PC-3 (cell line): ENCODE measurements around the gene TTC33. TPM values are rescaled to one million over a fixed set of nuclear protein-coding genes. Genes with fewer than 3 reads are reported as not detected.
A peak's percentile ranks its signal among the peaks of the same experiment; 100 is the strongest.

Source experiments
- ATAC-seq: fragments of 200-7000 bp; cut with Tn5 transposase; 2 replicates; pipeline ENCODE4 v1.9.1; 2020; ENCODE audit warnings: mild to moderate bottlenecking, moderate library complexity
- BruUV-seq: library from RNA; stranded (reverse); fragments of 400-500 nt; replicated peaks from 2 replicates; lab custom pipeline; 2021; lab: Mats Ljungman, UMichigan
- CTCF ChIA-PET: fragments of 300-600 bp; sonication (Branson Sonifier 250); formaldehyde crosslinking; loops from one replicate; lab custom pipeline; 2022; ENCODE audit warnings: antibody characterized with exemption; lab: Charles Lee
- POLR2A ChIA-PET: fragments of 300-600 bp; sonication (Branson Sonifier 250); formaldehyde crosslinking; loops from one replicate; lab custom pipeline; 2022; ENCODE audit warnings: antibody characterized with exemption; ENCODE audit not compliant: unreplicated experiment; lab: Charles Lee
- DNase-seq: peaks from one replicate; pipeline ENCODE4 v3.0.0-alpha.2; 2015
- H2AFZ ChIP-seq: fragments of 300-600 bp; sonication (generic); 2 replicates; pipeline ENCODE4 v1.6.0; 2016; ENCODE audit warnings: antibody characterized with exemption, low read length
- H3F3A ChIP-seq: fragments of 300-600 bp; sonication (generic); one replicate; pipeline ENCODE4 v1.6.0; 2017; ENCODE audit warnings: antibody characterized with exemption, low read length, control low read depth, mild to moderate bottlenecking; ENCODE audit not compliant: unreplicated experiment
- H3K27ac ChIP-seq: fragments of 300-600 bp; sonication (generic); 2 replicates; pipeline ENCODE4 v1.5.1; 2016; ENCODE audit warnings: mild to moderate bottlenecking, low read length
- H3K27me3 ChIP-seq: fragments of 300-600 bp; sonication (generic); 2 replicates; pipeline ENCODE4 v1.6.1; 2016; ENCODE audit warnings: low read length, mixed read lengths
- H3K36me3 ChIP-seq: fragments of 300-600 bp; sonication (generic); 2 replicates; pipeline ENCODE4 v1.6.1; 2016; ENCODE audit warnings: low read depth, mixed run types, low read length, mixed read lengths
- H3K4me1 ChIP-seq: fragments of 300-600 bp; sonication (generic); 2 replicates; pipeline ENCODE4 v1.5.1; 2016; ENCODE audit warnings: low read length; ENCODE audit not compliant: insufficient read depth
- H3K4me2 ChIP-seq: fragments of 300-600 bp; sonication (generic); 2 replicates; pipeline ENCODE4 v1.6.0; 2016; ENCODE audit warnings: low read length
- H3K4me3 ChIP-seq: fragments of 300-600 bp; sonication (generic); 2 replicates; pipeline ENCODE4 v1.5.1; 2016; ENCODE audit warnings: mild to moderate bottlenecking, low read length, mixed read lengths
- H3K79me2 ChIP-seq: fragments of 300-600 bp; sonication (generic); 2 replicates; pipeline ENCODE4 v1.6.1; 2017; ENCODE audit warnings: low read length, mixed read lengths
- H3K9ac ChIP-seq: fragments of 300-600 bp; sonication (generic); 2 replicates; pipeline ENCODE4 v1.6.0; 2016; ENCODE audit warnings: mild to moderate bottlenecking, low read length
- H3K9me2 ChIP-seq: fragments of 300-600 bp; sonication (generic); replicated peaks from 2 replicates; pipeline ENCODE4 v1.6.1; 2016; ENCODE audit warnings: mixed run types, low read length, mixed read lengths
- H3K9me3 ChIP-seq: fragments of 300-600 bp; sonication (generic); 2 replicates; pipeline ENCODE4 v1.6.1; 2016; ENCODE audit warnings: low read length, mixed read lengths
- H4K20me1 ChIP-seq: fragments of 300-600 bp; sonication (generic); 2 replicates; pipeline ENCODE4 v1.6.1; 2016; ENCODE audit warnings: low read length, mixed read lengths
- EZH2 ChIP-seq: fragments of 300-600 bp; sonication (generic); IDR thresholded peaks from one replicate; pipeline ENCODE4 v1.6.1; 2017; ENCODE audit warnings: antibody characterized with exemption, mild to moderate bottlenecking, low read length; ENCODE audit not compliant: unreplicated experiment
- EZH2phosphoT487 ChIP-seq: fragments of 300-600 bp; sonication (generic); IDR thresholded peaks from 2 replicates; pipeline ENCODE4 v1.6.1; 2018; ENCODE audit warnings: mild to moderate bottlenecking, antibody characterized with exemption, low read length, borderline replicate concordance
- intact Hi-C: fragments of 100-400 bp; cut with micrococcal nuclease; formaldehyde crosslinking; loops from 2 replicates; pipeline ENCODE4 v1.9.0; 2023
- total RNA-seq: library from RNA; depleted of rRNA; stranded (reverse); fragments of >200 nt; gene quantifications from 2 replicates; pipeline ENCODE4 v1.2.3, GENCODE V29; 2014
- TF ChIP-seq, protein P1 (sequence below): fragments of 300-600 bp; sonication (generic); conservative IDR thresholded peaks from 2 replicates; pipeline ENCODE4 v1.5.1; 2017; ENCODE audit warnings: antibody characterized with exemption, low read depth, mild to moderate bottlenecking, low read length

Gene TTC33
- total RNA-seq, 1 experiment from 2014 or later, result 9.0 TPM

DNA sequence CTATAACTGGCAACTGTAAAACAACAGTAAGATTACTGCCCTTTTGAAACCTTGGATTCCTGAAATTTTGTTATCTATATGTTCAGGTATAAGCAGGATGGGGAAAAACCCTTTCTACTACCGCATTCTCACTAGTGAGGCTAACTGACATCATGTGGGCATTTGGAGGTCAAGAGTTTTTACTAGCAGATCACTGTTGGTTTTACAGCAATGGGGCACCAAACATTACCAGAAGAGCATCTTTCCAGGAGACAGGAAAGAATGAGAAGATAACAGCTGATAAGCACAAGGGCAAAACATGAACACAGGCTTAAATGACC lies 20.9 kb upstream of the TTC33 start:
- H3K36me3 ChIP-seq, result peaks cover 31% of the 10 kb centered on the region
- TF ChIP-seq, protein P1, sequence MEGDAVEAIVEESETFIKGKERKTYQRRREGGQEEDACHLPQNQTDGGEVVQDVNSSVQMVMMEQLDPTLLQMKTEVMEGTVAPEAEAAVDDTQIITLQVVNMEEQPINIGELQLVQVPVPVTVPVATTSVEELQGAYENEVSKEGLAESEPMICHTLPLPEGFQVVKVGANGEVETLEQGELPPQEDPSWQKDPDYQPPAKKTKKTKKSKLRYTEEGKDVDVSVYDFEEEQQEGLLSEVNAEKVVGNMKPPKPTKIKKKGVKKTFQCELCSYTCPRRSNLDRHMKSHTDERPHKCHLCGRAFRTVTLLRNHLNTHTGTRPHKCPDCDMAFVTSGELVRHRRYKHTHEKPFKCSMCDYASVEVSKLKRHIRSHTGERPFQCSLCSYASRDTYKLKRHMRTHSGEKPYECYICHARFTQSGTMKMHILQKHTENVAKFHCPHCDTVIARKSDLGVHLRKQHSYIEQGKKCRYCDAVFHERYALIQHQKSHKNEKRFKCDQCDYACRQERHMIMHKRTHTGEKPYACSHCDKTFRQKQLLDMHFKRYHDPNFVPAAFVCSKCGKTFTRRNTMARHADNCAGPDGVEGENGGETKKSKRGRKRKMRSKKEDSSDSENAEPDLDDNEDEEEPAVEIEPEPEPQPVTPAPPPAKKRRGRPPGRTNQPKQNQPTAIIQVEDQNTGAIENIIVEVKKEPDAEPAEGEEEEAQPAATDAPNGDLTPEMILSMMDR, result no peak
- TF ChIP-seq EZH2phosphoT487 (no peak), EZH2 (no peak)
- H4K20me1 ChIP-seq, result peaks cover 26% of the 10 kb centered on the region; the same call in 1 of the 2 replicates
- no TSS peak for BruUV-seq
- POLR2A ChIA-PET, result no interaction called here
- H3K4me2 ChIP-seq, result 0 out of 2 replicates have a peak overlapping the region, but pooled peaks have one; percentile 24
- peak overlapping the region; percentile 73 for H3K27ac ChIP-seq
- DNase-seq (no peak), ATAC-seq (no peak)
- H3K9me2 ChIP-seq, result no peaks in the 10 kb centered on the region
- H3K4me3 ChIP-seq, result no peak overlapping the region
- H3K9me3 ChIP-seq, result no peaks in the 10 kb centered on the region
- intact Hi-C loops, result no loop called here
- peaks cover 43% of the 10 kb centered on the region for H3K79me2 ChIP-seq
- peaks cover 15% of the 10 kb centered on the region for H3F3A ChIP-seq
- no peak overlapping the region for H2AFZ ChIP-seq
- H3K4me1 ChIP-seq, result peaks cover 32% of the 10 kb centered on the region
- H3K27me3 ChIP-seq, result no peaks in the 10 kb centered on the region
- CTCF ChIA-PET, result no interaction called here
- H3K9ac ChIP-seq, result no peak overlapping the region

DNA sequence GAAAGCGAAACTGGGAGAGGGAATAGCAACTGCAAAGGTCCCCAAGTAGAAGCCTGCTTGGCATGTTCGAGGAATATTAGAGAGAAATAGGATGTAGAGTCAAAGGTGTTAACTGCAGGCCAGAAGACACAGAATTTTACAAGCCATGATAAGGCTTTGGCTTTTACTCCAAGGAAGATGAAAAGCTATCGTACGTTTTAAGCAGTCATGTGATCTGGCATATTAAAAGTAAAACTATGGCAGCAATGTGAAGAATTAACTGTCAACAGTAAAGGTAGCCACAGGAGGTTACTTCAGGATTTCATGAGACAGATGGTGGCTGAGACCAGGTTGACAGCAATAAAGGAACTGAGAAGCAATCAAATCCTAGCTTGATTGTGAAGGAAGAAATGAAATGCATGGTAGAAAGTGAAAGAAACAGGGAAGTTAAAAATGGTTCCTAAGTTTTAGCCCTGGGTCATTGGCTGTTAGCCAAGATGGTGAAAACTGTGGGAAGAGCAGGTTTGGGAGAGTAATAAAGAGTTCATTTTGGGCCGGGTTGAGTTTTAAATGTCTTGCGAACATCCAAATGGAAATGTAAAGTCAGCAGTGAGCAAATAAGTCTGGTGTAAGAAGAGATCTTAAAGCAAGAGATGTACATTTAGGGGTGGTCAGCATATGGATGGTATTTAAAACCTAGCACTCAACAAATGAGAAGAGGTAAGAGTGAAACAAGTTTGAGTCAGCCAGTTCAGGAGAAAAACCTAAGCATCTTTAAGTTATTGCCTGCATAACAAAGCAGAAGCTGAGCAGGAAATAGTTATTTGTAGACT lies 20.3 kb upstream of the TTC33 start:
- CTCF ChIA-PET, result interaction anchor here (2.0 kb wide), 1 partner anchor 23 kb away, joined by 11 read pairs; the partner anchor contains the start of gene PRKAA1
- Histone ChIP-seq H4K20me1 (peaks cover 20% of the 10 kb centered on the region; the same call in 1 of the 2 replicates), H3K4me2 (peak overlapping the region; percentile 24), H3K27ac (peak overlapping the region; percentile 73), H3K27me3 (no peaks in the 10 kb centered on the region), H3F3A (peaks cover 15% of the 10 kb centered on the region), H3K9ac (peak overlapping the region; percentile 31), H3K79me2 (peaks cover 37% of the 10 kb centered on the region), H3K4me3 (no peak overlapping the region), H3K9me2 (no peaks in the 10 kb centered on the region), H3K9me3 (no peaks in the 10 kb centered on the region), H2AFZ (no peak overlapping the region), H3K36me3 (peaks cover 36% of the 10 kb centered on the region), H3K4me1 (peaks cover 29% of the 10 kb centered on the region)
- no peak for ATAC-seq
- no peak for TF ChIP-seq EZH2phosphoT487
- TF ChIP-seq, protein P1, result no peak
- TF ChIP-seq EZH2, result no peak
- intact Hi-C loops, result loop anchor here (1.0 to 2.0 kb wide), 2 partner anchors 19 to 20 kb away; no protein-coding TSS in a partner anchor
- POLR2A ChIA-PET, result no interaction called here
- BruUV-seq, result TSS peak; percentile 12
- DNase-seq, result no peak
